Thyroid gland (tissue), 4 donors: ENCODE results near the gene SPOPL. TPM values are rescaled to one million over a fixed set of nuclear protein-coding genes. Genes with fewer than 3 reads are reported as not detected.
"Not testable (repeated sequence)": the region's sequence is repeated elsewhere in the genome, so short reads cannot be mapped to it uniquely, and the experiment has no call there.

ENCODE experiments used
- DNase-seq, 2 donors: peaks; one replicate each; pipeline ENCODE4 v3.0.0-alpha.2; 2019
- H3K27ac ChIP-seq, 3 donors: fragments of 200-600 bp; sonication (generic); 1 replicate in 2 of 3; 2 replicates in 1 of 3; pipeline ENCODE4 v1.5.1; 2016 to 2019; ENCODE audit warnings: mild to moderate bottlenecking in 1 of 3, moderate library complexity in 1 of 3
- H3K27me3 ChIP-seq: fragments of 200-600 bp; sonication (generic); one replicate; pipeline ENCODE4 v1.5.1; 2019
- H3K36me3 ChIP-seq, 2 donors: fragments of 200-600 bp; sonication (generic); one replicate each; pipeline ENCODE4 v1.5.1; 2016 to 2019
- H3K4me1 ChIP-seq, 2 donors: fragments of 200-600 bp; sonication (generic); one replicate each; pipeline ENCODE4 v1.5.1; 2017 to 2019
- H3K4me3 ChIP-seq, 3 donors: fragments of 200-600 bp; sonication (generic); replicated peaks in 1 of 3; 1 replicate in 2 of 3; 2 replicates in 1 of 3; pipeline ENCODE4 v1.5.1; 2016; ENCODE audit warnings: mild to moderate bottlenecking in 1 of 3
- H3K9me3 ChIP-seq: fragments of 200-600 bp; sonication (generic); one replicate; pipeline ENCODE4 v1.5.1; 2017
- CTCF ChIP-seq, 6 experiments: fragments of 200-600 bp in 3 of 6; fragments of 450-650 bp in 3 of 6; sonication (generic) in 3 of 6; IDR thresholded peaks; one replicate each; pipeline ENCODE4 v1.5.1; 2016 to 2019; ENCODE audit warnings: antibody characterized with exemption in 6 of 6, mild to moderate bottlenecking in 2 of 6, inconsistent platforms in 1 of 6, moderate library complexity in 1 of 6
- POLR2A ChIP-seq, 2 donors: fragments of 450-650 bp; IDR thresholded peaks; one replicate each; pipeline ENCODE4 v1.6.1; 2017; ENCODE audit warnings: antibody characterized with exemption in 2 of 2, mild to moderate bottlenecking in 2 of 2, moderate library complexity in 1 of 2
- WGBS, 2 donors: methylation state at CpG; one replicate each; pipeline ENCODE4 v1.1.5; 2017; 5-methylcytosine and 5-hydroxymethylcytosine counted together
- intact Hi-C: fragments of 100-400 bp; cut with DNase I; formaldehyde crosslinking; loops from one replicate; pipeline ENCODE4 v1.15.1; 2023
- total RNA-seq, 4 donors: library from RNA; depleted of rRNA; stranded (reverse); fragments of >200 nt; gene quantifications; one replicate each; pipeline ENCODE4 v1.2.3, GENCODE V29; 2016

SPOPL gene
- total RNA-seq, 4 donors from 2014 or later, result 18.0 to 32.7 (median 24.0) TPM

- intact Hi-C loops, result no loop called here
- DNase-seq, result no peak
- no peak overlapping the region for H3K27ac ChIP-seq
- WGBS, 2 donors, result 92 to 100% methylated on average over 2 of the region's 2 CpGs
- H3K9me3 ChIP-seq, result no peaks in the 10 kb centered on the region
- no peak overlapping the region for H3K4me3 ChIP-seq
- H3K27me3 ChIP-seq, result no peaks in the 10 kb centered on the region
- no peaks in the 10 kb centered on the region for H3K4me1 ChIP-seq
- TF ChIP-seq POLR2A (IDR thresholded peaks at IDR 0.05) (no peak), CTCF (IDR thresholded peaks at IDR 0.05) (no peak)
- H3K36me3 ChIP-seq, result no peaks in the 10 kb centered on the region
Measured at GRCh38 chr2:138536740-138537139, 35.2 kb downstream of the SPOPL start.

GRCh38 chr2:138537170-138537915 lies 35.8 kb downstream of the SPOPL start:
- H3K4me1 ChIP-seq, result no peaks in the 10 kb centered on the region
- 86 to 89% methylated on average over 12 of the region's 12 CpGs for WGBS, 2 donors
- H3K27me3 ChIP-seq, result no peaks in the 10 kb centered on the region
- DNase-seq, result no peak
- no peaks in the 10 kb centered on the region for H3K9me3 ChIP-seq
- H3K27ac ChIP-seq, result no peak overlapping the region
- no peak overlapping the region for H3K4me3 ChIP-seq
- intact Hi-C loops, result no loop called here
- TF ChIP-seq CTCF (IDR thresholded peaks at IDR 0.05) (no peak), POLR2A (IDR thresholded peaks at IDR 0.05) (no peak)
- no peaks in the 10 kb centered on the region for H3K36me3 ChIP-seq

GRCh38 chr2:138544206-138544605 lies 42.6 kb downstream of the SPOPL start:
- H3K4me1 ChIP-seq, H3K4me3 ChIP-seq, intact Hi-C loops, H3K36me3 ChIP-seq, DNase-seq, H3K9me3 ChIP-seq, H3K27me3 ChIP-seq, H3K27ac ChIP-seq: not testable (repeated sequence)
- WGBS, 2 donors, result 97% methylated on average over 12 of the region's 12 CpGs

- intact Hi-C loops, result no loop called here
- no peak overlapping the region for H3K27ac ChIP-seq
Measured at GRCh38 chr2:138548796-138549195, 47.2 kb downstream of the SPOPL start.

DNA sequence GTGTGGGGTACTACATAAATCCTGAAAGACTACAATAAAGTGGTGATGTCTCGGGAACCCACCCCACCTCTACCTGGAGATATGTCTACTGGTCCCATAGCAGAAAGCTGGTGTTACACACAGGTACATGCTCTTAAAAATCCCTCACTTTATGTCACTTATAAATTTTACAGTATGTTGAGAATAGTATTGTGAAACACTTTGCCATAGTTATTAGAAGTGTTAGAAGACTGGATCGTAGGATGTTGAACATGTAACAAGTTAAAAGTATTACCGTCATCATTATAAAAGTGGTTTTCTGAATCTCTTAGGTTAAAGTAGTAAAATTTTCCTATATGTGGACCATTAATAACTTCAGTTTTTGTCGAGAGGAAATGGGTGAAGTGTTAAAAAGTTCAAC lies 48.6 kb downstream of the SPOPL start:
- no peaks in the 10 kb centered on the region for H3K27me3 ChIP-seq
- intact Hi-C loops, result no loop called here
- TF ChIP-seq POLR2A (IDR thresholded peaks at IDR 0.05), result no peak

More at GRCh38 chr2:138548796-138549195, 47.2 kb downstream of the SPOPL start:
- H3K4me3 ChIP-seq, result no peak overlapping the region
- H3K4me1 ChIP-seq, result no peaks in the 10 kb centered on the region
- no peaks in the 10 kb centered on the region for H3K9me3 ChIP-seq
- no peaks in the 10 kb centered on the region for H3K27me3 ChIP-seq
- TF ChIP-seq POLR2A (IDR thresholded peaks at IDR 0.05), result no peak
- TF ChIP-seq CTCF (IDR thresholded peaks at IDR 0.05), result no peak
- no peaks in the 10 kb centered on the region for H3K36me3 ChIP-seq
- DNase-seq, result no peak

GRCh38 chr2:138550670-138551287 lies 49.2 kb downstream of the SPOPL start:
- no peak for TF ChIP-seq POLR2A (IDR thresholded peaks at IDR 0.05)
- TF ChIP-seq CTCF (IDR thresholded peaks at IDR 0.05), result no peak
- DNase-seq, result no peak
- Histone ChIP-seq H3K27ac (no peak overlapping the region), H3K36me3 (no peaks in the 10 kb centered on the region), H3K27me3 (no peaks in the 10 kb centered on the region), H3K4me1 (no peaks in the 10 kb centered on the region), H3K9me3 (no peaks in the 10 kb centered on the region), H3K4me3 (no peak overlapping the region)
- WGBS, 2 donors, result 89 to 90% methylated on average over 3 of the region's 3 CpGs
- intact Hi-C loops, result no loop called here

More for the DNA sequence above, 48.6 kb downstream of the SPOPL start:
- H3K9me3 ChIP-seq, result no peaks in the 10 kb centered on the region
- no peak overlapping the region for H3K4me3 ChIP-seq
- no peak for DNase-seq
- H3K36me3 ChIP-seq, result no peaks in the 10 kb centered on the region
- H3K4me1 ChIP-seq, result no peaks in the 10 kb centered on the region
- 92 to 94% methylated on average over 4 of the region's 4 CpGs for WGBS, 2 donors
- H3K27ac ChIP-seq, result no peak overlapping the region
